GM23338 (cell line): ENCODE data around the gene SERPINA6. TPM values are rescaled to one million over a fixed set of nuclear protein-coding genes. Genes with fewer than 3 reads are reported as not detected.

Experiments
- ATAC-seq: fragments of 200-7000 bp; cut with Tn5 transposase; 3 replicates; pipeline ENCODE4 v1.9.1; 2020
- DNase-seq: peaks from one replicate; pipeline ENCODE4 v3.0.0-alpha.2; 2015; ENCODE audit warnings: low spot score
- H2AFZ ChIP-seq: fragments of 200-600 bp; sonication (generic); 2 replicates; pipeline ENCODE4 v1.8.0; 2016; ENCODE audit warnings: antibody characterized with exemption, mild to moderate bottlenecking, moderate library complexity
- H3F3A ChIP-seq: fragments of 200-600 bp; sonication (generic); replicated peaks from 2 replicates; pipeline ENCODE4 v1.8.0; 2017; ENCODE audit warnings: antibody characterized with exemption, mixed run types, low read depth
- H3K27ac ChIP-seq: fragments of 200-600 bp; sonication (generic); 2 replicates; pipeline ENCODE4 v1.6.1; 2016; ENCODE audit warnings: low read depth
- H3K27me3 ChIP-seq: fragments of 200-600 bp; sonication (generic); 2 replicates; pipeline ENCODE4 v1.8.0; 2016; ENCODE audit warnings: mild to moderate bottlenecking, mixed run types, moderate library complexity; ENCODE audit not compliant: insufficient read depth
- H3K36me3 ChIP-seq: fragments of 200-600 bp; sonication (generic); 2 replicates; pipeline ENCODE4 v1.8.0; 2016; ENCODE audit warnings: mild to moderate bottlenecking; ENCODE audit not compliant: insufficient read depth
- H3K4me1 ChIP-seq: fragments of 200-600 bp; sonication (generic); 2 replicates; pipeline ENCODE4 v1.8.0; 2016; ENCODE audit warnings: mild to moderate bottlenecking, moderate library complexity; ENCODE audit not compliant: insufficient read depth
- H3K4me2 ChIP-seq: fragments of 200-600 bp; sonication (generic); 2 replicates; pipeline ENCODE4 v1.7.1; 2017; ENCODE audit warnings: mixed run types
- H3K4me3 ChIP-seq: fragments of 200-600 bp; sonication (generic); 2 replicates; pipeline ENCODE4 v1.6.1; 2016; ENCODE audit warnings: mixed run types
- H3K79me2 ChIP-seq: fragments of 200-600 bp; sonication (generic); replicated peaks from 2 replicates; pipeline ENCODE4 v1.8.0; 2017; ENCODE audit warnings: mild to moderate bottlenecking; ENCODE audit not compliant: insufficient read depth
- H3K9me2 ChIP-seq: fragments of 200-600 bp; sonication (generic); 2 replicates; pipeline ENCODE4 v1.8.0; 2017; ENCODE audit not compliant: insufficient read depth
- H4K20me1 ChIP-seq: fragments of 200-600 bp; sonication (generic); replicated peaks from 2 replicates; pipeline ENCODE4 v1.8.0; 2017; ENCODE audit warnings: mild to moderate bottlenecking; ENCODE audit not compliant: insufficient read depth
- H3K27ac Mint-ChIP-seq: 2 replicates; pipeline ENCODE4 v1.8.0; 2020; ENCODE audit warnings: inconsistent platforms, mild to moderate bottlenecking, moderate library complexity, mixed read lengths
- H3K27me3 Mint-ChIP-seq: 3 replicates; pipeline ENCODE4 v1.8.0; 2022; ENCODE audit warnings: low read depth, mild to moderate bottlenecking, moderate library complexity, mixed read lengths, inconsistent platforms; ENCODE audit not compliant: insufficient read depth, poor library complexity
- H3K36me3 Mint-ChIP-seq: 3 replicates; pipeline ENCODE4 v1.8.0; 2021; ENCODE audit warnings: low read depth, mild to moderate bottlenecking, inconsistent platforms, moderate library complexity, mixed read lengths
- H3K4me1 Mint-ChIP-seq: 3 replicates; pipeline ENCODE4 v1.8.0; 2020; ENCODE audit warnings: mild to moderate bottlenecking, inconsistent platforms, mixed read lengths
- H3K4me3 Mint-ChIP-seq: 3 replicates; pipeline ENCODE4 v1.8.0; 2021; ENCODE audit warnings: moderate library complexity, mild to moderate bottlenecking, inconsistent platforms, mixed read lengths
- H3K9me3 Mint-ChIP-seq: 3 replicates; pipeline ENCODE4 v1.8.0; 2020; ENCODE audit warnings: moderate library complexity, mild to moderate bottlenecking, inconsistent platforms, mixed read lengths
- EZH2 ChIP-seq: fragments of 200-600 bp; sonication (generic); IDR thresholded peaks from one replicate; pipeline ENCODE4 v1.8.0; 2017; ENCODE audit warnings: antibody characterized with exemption, mild to moderate bottlenecking, low read depth; ENCODE audit not compliant: unreplicated experiment
- EZH2phosphoT487 ChIP-seq: fragments of 200-600 bp; sonication (generic); IDR thresholded peaks from one replicate; pipeline ENCODE4 v1.8.1; 2018; ENCODE audit warnings: antibody characterized with exemption; ENCODE audit not compliant: unreplicated experiment
- JUNB ChIP-seq: IDR thresholded peaks from one replicate; pipeline ENCODE4 v1.6.1; 2016; ENCODE audit warnings: antibody characterized with exemption; ENCODE audit not compliant: unreplicated experiment
- NANOG ChIP-seq: IDR thresholded peaks from 2 replicates; pipeline ENCODE4 v1.6.1; 2016; ENCODE audit warnings: antibody characterized with exemption, borderline replicate concordance
- POLR2AphosphoS5 ChIP-seq: IDR thresholded peaks from 2 replicates; pipeline ENCODE4 v1.6.1; 2016; ENCODE audit warnings: antibody characterized with exemption, low read depth
- STAT1 ChIP-seq: IDR thresholded peaks from one replicate; pipeline ENCODE4 v1.6.1; 2016; ENCODE audit warnings: antibody characterized with exemption; ENCODE audit not compliant: unreplicated experiment
- ZNF331 ChIP-seq: fragments of 250-450 bp; sonication (Bioruptor Pico); IDR thresholded peaks from 2 replicates; pipeline ENCODE4 v1.5.0; 2020; ENCODE audit warnings: low read depth, mild to moderate bottlenecking, moderate library complexity
- ZNF462 ChIP-seq: fragments of 250-450 bp; sonication (Bioruptor Pico); IDR thresholded peaks from 2 replicates; pipeline ENCODE4 v1.5.0; 2020; ENCODE audit warnings: mild to moderate bottlenecking, moderate library complexity
- polyA plus RNA-seq: library from polyadenylated mRNA; unstranded; fragments of >200 nt; fragmentation: Nextera tagmentation; extraction: Ambion mirVana; gene quantifications from 2 replicates; pipeline ENCODE4 v1.2.1, GENCODE V29; 2016
- total RNA-seq: library from RNA; depleted of rRNA; stranded (reverse); fragments of >200 nt; shearing (Covaris generic); gene quantifications from 2 replicates; pipeline ENCODE4 v1.2.3, GENCODE V29; 2014

Gene SERPINA6
- total and polyA plus RNA-seq, 2 experiments from 2014 or later, result not detected

- TF ChIP-seq ZNF462, result no peak
- TF ChIP-seq POLR2AphosphoS5, result no peak
Measured at GRCh38 chr14:94317259-94317658, 5.9 kb downstream of the SERPINA6 start (continued).

GRCh38 chr14:94316692-94317091, 6.4 kb downstream of the SERPINA6 start:
- no peak overlapping the region for H3K4me3 Mint-ChIP-seq
- Histone ChIP-seq H3K79me2 (no peaks in the 10 kb centered on the region), H2AFZ (no peak overlapping the region), H3K36me3 (no peaks in the 10 kb centered on the region), H3K9me2 (no peaks in the 10 kb centered on the region), H3K4me3 (no peak overlapping the region), H3K4me2 (no peak overlapping the region), H3K27ac (no peak overlapping the region), H3K4me1 (no peaks in the 10 kb centered on the region), H3K27me3 (no peaks in the 10 kb centered on the region), H4K20me1 (no peaks in the 10 kb centered on the region), H3F3A (no peaks in the 10 kb centered on the region)
- H3K27ac Mint-ChIP-seq, result no peak overlapping the region
- DNase-seq (no peak), ATAC-seq (no peak)
- no peaks in the 10 kb centered on the region for H3K36me3 Mint-ChIP-seq
- H3K27me3 Mint-ChIP-seq, result peaks cover 9% of the 10 kb centered on the region
- no peaks in the 10 kb centered on the region for H3K9me3 Mint-ChIP-seq
- no peaks in the 10 kb centered on the region for H3K4me1 Mint-ChIP-seq
- TF ChIP-seq STAT1, result no peak
- TF ChIP-seq EZH2phosphoT487, result no peak
- no peak for TF ChIP-seq ZNF462
- TF ChIP-seq NANOG, result no peak
- no peak for TF ChIP-seq JUNB
- TF ChIP-seq EZH2, result no peak
- no peak for TF ChIP-seq ZNF331
